Lower leg skin (tissue), 4 donors: Measurements from ENCODE around the gene KCNJ16. TPM values are rescaled to one million over a fixed set of nuclear protein-coding genes. Genes with fewer than 3 reads are reported as not detected.

Experiments used
- DNase-seq, 2 donors: peaks; one replicate each; pipeline ENCODE4 v3.0.0-alpha.2; 2019; ENCODE audit warnings: low spot score in 2 of 2
- H3K4me3 ChIP-seq: fragments of 200-600 bp; sonication (generic); 2 replicates; pipeline ENCODE4 v1.5.1; 2017; ENCODE audit warnings: mild to moderate bottlenecking, low read depth; ENCODE audit not compliant: poor library complexity, severe bottlenecking
- POLR2A ChIP-seq, 2 donors: fragments of 450-650 bp; IDR thresholded peaks; one replicate each; pipeline ENCODE4 v1.6.1; 2016 to 2017; ENCODE audit warnings: antibody characterized with exemption in 2 of 2, mild to moderate bottlenecking in 1 of 2, moderate library complexity in 1 of 2
- WGBS, 2 donors: methylation state at CpG; one replicate each; pipeline ENCODE4 v1.1.5; 2018; 5-methylcytosine and 5-hydroxymethylcytosine counted together
- intact Hi-C: fragments of 100-400 bp; cut with DNase I; formaldehyde crosslinking; loops from one replicate; pipeline ENCODE4 v1.15.0; 2023; ENCODE audit warnings: low total_unique reads
- total RNA-seq, 4 donors: library from RNA; depleted of rRNA; stranded (reverse); fragments of >200 nt; gene quantifications; one replicate each; pipeline ENCODE4 v1.1.0, GENCODE V29; 2016
- TF ChIP-seq, protein P1 (sequence below), 3 donors: fragments of 450-650 bp; IDR thresholded peaks; one replicate each; pipeline ENCODE4 v1.5.1; 2016; ENCODE audit warnings: antibody characterized with exemption in 3 of 3, mild to moderate bottlenecking in 3 of 3, moderate library complexity in 2 of 3

KCNJ16 gene
- 1 to 10 TPM in 1 of 4 donors, not detected in 3; 1.1 TPM for total RNA-seq

DNA sequence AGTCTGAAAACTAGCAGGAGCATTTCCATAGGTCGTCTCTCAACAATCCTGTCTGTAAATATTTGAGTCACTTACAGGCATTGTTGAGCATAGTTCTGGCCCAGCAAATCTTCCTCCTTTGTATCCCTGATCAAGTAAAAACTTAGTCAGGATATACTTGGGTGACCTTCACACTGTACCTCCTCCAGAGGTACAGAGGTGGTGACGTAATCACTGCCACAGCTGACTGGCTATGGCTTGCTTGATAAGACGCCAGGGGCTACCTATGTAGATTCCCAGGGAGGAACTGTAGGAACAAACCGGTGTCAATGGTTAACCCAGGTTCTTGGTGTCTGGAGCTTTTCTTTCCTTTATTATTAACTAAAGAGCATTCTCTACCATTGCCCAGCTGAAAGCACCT lies at the start of gene KCNJ16:
TSS of gene KCNJ16 (plus strand) at position 270 of the 400 bp plus-strand sequence. CDS start 56,863 bp downstream, outside the sequence.
- no peak for TF ChIP-seq POLR2A (IDR thresholded peaks at IDR 0.05)
- TF ChIP-seq, protein P1, sequence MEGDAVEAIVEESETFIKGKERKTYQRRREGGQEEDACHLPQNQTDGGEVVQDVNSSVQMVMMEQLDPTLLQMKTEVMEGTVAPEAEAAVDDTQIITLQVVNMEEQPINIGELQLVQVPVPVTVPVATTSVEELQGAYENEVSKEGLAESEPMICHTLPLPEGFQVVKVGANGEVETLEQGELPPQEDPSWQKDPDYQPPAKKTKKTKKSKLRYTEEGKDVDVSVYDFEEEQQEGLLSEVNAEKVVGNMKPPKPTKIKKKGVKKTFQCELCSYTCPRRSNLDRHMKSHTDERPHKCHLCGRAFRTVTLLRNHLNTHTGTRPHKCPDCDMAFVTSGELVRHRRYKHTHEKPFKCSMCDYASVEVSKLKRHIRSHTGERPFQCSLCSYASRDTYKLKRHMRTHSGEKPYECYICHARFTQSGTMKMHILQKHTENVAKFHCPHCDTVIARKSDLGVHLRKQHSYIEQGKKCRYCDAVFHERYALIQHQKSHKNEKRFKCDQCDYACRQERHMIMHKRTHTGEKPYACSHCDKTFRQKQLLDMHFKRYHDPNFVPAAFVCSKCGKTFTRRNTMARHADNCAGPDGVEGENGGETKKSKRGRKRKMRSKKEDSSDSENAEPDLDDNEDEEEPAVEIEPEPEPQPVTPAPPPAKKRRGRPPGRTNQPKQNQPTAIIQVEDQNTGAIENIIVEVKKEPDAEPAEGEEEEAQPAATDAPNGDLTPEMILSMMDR (IDR thresholded peaks at IDR 0.05): no peak
- H3K4me3 ChIP-seq: no peak within 1 kb of the TSS
- DNase-seq: no peak
- intact Hi-C loops: no loop called here
- 70 to 76% methylated on average over 4 of the region's 4 CpGs for WGBS, 2 donors

DNA sequence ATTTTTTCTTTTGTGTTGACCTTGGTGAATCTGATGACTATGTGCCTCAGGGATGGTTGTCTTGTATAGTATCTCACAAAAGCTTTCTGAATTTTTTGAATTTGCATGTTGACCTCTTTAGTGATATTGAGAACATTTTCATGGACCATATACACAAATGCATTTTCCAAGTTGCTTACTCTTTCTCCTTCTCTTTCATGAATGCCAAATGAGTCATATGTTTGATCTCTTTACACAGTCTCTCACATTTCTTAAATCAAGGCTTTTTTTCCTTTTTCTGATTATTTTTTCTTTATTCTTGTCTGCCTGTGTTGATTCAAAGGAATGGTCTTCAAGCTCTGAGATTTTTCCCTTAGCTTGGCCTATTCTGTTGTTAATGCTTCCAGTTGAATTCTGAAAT lies 46.6 kb upstream of the KCNJ16 start:
- no peak for DNase-seq
- TF ChIP-seq, protein P1 (IDR thresholded peaks at IDR 0.05): no peak
- TF ChIP-seq POLR2A (IDR thresholded peaks at IDR 0.05): no peak
- intact Hi-C loops: no loop called here
- H3K4me3 ChIP-seq: no peak overlapping the region

DNA sequence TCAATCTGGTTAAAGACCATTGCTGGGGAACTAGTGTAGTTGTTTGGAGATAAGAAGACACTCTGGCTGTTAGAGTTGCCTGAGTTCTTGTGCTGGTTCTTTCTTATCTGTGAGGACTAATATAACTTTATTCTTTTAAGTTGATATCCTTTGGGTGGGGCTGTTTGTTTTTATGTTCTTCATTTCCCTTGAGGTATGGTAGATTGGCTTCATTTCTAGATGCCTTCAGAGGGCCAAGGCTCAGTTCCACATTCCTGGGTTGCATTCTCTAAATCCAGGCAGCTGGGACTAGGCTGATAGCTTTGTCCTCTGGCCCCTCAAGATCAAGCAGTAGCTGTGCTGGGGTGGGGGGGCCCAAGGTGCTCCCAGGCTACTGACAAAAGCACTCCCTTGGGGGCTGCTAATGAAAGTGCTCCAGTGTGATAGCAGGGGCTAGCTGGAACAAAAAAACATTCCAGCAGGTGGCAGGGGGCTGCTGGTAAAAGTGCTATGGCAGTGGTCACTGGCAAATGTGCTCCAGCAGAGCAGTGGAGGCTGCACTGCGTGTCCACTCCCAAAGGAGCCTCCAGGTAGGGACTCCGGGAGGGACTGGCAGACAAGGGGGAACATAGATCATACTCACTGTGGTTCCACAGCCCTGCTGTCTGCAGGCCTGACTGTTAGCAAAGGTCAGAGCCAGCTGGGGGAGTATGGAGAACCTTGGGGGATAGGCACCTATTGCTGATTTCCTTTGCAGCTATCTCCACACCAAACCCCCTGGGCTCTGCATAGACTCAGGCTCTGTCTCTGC lies 45.9 kb upstream of the KCNJ16 start:
- no peak overlapping the region for H3K4me3 ChIP-seq
- intact Hi-C loops: no loop called here
- WGBS, 2 donors: 95 to 97% methylated on average over 2 of the region's 2 CpGs
- DNase-seq: no peak
- TF ChIP-seq, protein P1 (IDR thresholded peaks at IDR 0.05): no peak
- no peak for TF ChIP-seq POLR2A (IDR thresholded peaks at IDR 0.05)

DNA sequence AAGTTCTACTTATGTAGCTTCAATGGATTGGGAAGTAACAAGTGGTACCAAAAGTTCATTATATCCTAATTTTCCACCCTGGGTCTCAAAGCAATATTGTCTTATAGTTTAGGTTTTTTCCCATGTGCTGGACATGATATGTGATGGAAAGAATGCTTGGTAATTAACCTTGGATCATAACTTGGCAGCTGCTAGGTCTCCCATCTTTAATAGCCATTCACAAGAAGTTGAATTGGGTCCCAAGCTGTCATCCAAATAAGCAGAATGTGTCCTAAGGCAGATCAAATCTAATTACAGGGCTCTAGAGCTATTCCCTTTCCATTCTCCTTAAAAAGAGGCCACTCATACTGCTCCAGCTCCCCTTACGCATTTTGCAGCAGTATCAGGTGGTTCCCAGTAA lies 44.7 kb upstream of the KCNJ16 start:
- 91 to 93% methylated on average over 1 of the region's 1 CpG for WGBS, 2 donors
- no peak overlapping the region for H3K4me3 ChIP-seq
- TF ChIP-seq POLR2A (IDR thresholded peaks at IDR 0.05): no peak
- TF ChIP-seq, protein P1 (IDR thresholded peaks at IDR 0.05): no peak
- no peak for DNase-seq
- intact Hi-C loops: no loop called here

DNA sequence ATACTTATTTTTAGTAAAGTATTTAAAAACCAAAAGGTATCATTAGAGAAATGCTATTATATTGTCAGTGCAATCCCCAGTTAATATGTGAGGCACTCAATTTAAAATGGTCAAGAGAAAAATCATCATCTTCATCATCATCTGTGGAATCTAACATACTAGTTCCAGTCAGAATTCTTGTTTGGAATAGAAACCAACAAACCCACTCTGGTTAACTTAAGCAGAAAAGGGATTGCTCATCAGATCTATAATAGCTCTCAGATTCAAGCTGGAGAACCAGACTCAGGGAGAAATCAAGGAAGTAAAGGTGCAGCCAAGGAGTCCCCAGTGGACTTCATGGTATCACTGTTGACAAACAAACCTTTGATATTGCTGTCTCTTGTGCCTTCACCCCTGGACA lies 43.7 kb upstream of the KCNJ16 start:
- no peak for DNase-seq
- TF ChIP-seq, protein P1 (IDR thresholded peaks at IDR 0.05): no peak
- no peak for TF ChIP-seq POLR2A (IDR thresholded peaks at IDR 0.05)
- intact Hi-C loops: no loop called here
- H3K4me3 ChIP-seq: no peak overlapping the region

DNA sequence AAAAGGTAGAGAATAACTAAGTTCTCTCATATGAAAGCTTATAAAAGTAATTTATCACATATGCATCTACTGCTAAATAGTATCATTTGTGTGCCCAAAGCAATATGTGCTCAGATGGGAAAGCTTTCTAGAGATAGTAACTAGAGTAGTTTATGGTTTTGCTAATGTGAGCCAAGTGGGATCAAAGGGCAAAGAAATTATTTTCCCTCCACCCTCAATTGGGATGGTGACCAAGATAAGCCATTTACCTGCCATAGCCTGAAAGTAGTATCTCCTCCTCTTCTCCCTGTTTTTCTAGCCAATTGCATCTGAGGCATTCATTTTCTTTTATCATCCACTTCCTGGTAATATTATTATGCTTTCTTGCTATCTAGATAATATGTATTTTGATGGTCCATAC lies 41.9 kb upstream of the KCNJ16 start:
- intact Hi-C loops: no loop called here
- TF ChIP-seq, protein P1 (IDR thresholded peaks at IDR 0.05): no peak
- no peak for TF ChIP-seq POLR2A (IDR thresholded peaks at IDR 0.05)
- H3K4me3 ChIP-seq: no peak overlapping the region
- no peak for DNase-seq
